DMS53 treated with DMSO at 0.1 percent for 48 hours (cell line): ENCODE data around the gene KIF23.

Source experiments
- DNase-seq: peaks from one replicate; lab custom pipeline; 2025; ENCODE audit not compliant: unreplicated experiment; lab: John Stamatoyannopoulos, UW

The KIF23 gene

DNA sequence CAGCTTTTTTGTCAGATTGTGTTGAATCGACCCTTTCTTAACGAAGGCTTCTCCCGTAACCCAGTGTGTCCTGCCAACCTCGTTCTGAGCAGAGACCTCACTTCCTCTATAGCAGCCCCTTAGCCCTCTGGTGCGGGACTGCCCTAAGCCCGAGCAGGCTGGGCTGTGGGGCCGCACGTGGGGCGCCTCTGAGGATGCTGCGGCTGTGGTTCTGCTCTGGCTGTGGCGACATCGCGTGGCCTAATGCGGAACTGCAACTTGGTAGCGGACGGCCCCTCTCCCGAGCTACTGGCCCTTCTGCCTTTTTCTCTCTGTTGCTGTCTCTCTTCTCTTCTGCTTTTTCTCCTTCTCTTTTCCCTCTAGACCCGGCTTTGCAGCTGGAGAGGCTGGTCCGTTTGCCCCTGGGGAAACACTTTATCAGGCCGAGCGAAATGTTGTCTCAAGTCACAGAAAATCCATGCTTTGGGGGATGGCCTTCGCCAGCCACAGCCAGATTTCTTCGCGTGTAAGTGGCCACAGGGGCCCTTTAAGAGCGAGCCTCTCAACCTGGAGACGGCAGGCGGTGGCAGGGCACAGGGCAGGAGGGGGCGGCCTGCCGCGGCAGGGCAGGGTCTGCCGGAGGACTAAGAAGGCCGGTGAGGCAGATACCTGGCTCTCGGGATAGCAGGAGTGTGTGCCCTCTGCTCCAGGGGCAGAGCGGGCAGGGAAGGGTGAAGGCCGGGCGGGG lies 19.4 kb upstream of the KIF23 start:
- peak; percentile 11 for DNase-seq

DNA sequence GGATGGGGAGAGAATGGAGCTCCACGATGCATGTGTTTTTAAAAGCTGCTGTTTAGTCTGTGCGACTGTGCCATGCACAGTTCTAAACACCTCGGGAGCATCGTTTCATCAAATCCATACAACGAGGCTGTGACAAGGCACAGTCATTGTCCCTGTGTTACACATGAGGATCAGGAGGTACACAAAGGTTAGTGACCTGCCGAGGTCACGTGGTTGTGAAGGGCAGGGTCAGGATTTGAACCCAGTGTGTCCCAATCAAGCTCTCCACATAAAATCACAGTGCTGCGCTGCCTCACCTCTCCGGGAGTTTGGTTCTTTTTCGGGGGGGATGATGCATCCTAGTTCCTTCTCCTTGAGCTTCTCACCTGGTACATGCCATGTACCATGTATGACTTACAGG lies 18.7 kb upstream of the KIF23 start:
- no peak for DNase-seq

DNA sequence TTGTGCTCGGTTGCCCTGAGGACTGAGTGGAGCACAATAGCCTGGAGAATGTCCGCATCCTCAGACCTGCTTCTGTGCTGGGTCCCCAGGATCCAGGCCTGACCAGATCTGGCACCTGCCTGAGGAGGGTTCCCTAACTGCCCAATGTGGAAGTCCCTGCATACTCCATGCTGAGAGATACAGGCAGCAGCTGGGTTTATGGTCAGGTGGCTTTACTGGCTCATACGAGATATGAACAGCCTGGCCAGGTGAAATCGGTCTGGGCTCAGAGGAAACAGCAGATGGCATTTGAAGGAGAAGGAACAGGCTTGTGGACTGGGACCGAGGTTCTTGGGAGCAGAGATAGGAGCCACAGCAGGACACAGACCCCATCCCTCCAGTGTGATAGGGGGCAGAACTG lies 18.2 kb upstream of the KIF23 start:
- DNase-seq = no peak

DNA sequence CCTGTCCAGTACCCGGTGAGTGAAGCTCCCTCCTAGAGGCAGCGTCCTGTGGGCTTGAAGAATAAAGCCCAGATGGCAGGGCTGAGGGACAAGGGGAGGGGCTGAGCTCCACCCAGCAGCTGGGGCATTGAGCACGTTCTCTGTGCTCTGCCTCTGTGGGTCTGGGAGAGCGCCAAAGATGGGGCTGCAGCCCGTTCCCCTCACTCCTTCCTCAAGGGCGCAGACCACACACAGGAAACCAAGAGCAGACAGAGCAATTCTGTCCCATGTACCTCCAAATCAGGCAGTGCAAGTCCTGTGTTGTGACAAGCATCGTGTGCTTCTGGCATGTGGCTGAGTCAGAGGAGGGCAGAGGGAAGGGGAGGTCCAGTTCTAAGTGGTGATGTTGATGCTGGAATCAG lies 15.7 kb upstream of the KIF23 start:
- no peak for DNase-seq

DNA sequence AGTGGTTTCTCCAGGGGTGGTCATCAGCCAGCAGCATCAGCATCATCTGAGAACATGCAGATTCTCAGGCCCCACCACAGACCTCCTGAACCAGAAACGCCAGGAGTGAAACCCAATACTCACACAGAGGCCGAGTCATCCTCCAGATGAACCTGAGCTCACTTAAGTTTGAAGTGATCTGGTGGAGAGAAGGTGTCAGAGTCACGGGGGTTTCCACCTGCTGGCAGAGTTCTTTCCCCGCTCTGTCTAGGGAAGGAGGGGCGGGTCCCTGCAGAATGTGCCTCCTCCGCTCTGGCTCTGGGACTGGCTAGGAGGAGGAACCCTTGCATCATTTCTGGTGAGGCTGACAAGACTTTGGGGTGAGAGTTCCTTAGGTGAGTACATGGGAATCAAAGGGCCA lies 13.3 kb upstream of the KIF23 start:
- no peak for DNase-seq

DNA sequence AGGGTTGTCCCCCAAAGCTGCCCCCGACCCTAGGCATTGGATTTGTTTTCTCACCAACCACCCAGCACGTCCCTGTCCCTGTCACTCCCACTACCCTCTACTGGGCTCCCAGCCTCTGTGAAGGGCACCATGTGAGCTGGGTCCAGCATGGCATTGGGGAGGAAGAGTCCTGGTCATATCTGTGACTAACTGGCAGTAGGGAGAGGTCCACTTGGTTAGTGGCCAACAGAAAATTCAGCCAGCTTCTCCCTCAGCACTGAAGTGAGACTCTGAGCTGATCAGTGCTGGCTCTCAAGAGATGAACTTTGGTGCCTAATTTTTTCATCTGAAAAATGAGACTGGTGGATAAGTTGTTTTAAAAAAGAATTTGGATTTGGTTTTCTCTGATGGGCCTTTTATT lies 11.3 kb upstream of the KIF23 start:
- no peak for DNase-seq

DNA sequence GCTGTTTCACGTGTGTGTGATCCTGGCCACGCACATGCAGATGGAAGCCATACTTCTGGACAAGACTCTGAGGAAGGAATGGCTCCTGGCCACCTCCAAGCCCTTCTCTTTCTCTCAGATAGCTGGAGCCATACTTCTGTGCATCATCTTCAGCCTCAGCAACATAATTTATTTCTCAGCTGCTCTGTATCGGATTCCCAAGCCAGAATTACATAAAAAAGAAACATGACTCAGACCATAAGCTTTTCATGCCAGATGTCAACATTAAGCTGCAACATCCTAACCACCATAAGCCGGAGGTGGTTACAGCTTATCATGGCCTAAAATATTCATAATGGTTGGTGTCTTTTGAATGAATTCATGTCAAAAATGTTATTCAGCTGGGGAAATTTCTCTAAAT lies 10.6 kb upstream of the KIF23 start:
- no peak for DNase-seq

DNA sequence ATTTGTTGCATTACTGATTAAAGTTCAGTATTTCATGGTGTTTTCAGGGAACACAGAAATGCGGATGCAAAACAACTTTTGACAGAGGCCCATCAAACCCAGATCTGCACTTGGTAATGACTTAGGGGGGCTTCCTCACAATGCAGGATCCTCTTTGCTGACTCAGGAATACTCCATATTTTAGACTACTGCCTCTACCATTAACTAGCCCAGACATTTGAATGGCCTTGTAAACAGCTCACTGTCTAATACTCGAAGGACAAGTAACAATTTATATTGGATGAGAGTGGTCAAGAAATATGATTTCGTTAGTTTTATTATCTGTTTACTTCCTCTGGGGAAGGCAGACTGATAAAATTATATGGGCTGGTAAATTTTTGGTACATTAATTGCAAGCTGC lies 9.0 kb upstream of the KIF23 start:
- DNase-seq = no peak

DNA sequence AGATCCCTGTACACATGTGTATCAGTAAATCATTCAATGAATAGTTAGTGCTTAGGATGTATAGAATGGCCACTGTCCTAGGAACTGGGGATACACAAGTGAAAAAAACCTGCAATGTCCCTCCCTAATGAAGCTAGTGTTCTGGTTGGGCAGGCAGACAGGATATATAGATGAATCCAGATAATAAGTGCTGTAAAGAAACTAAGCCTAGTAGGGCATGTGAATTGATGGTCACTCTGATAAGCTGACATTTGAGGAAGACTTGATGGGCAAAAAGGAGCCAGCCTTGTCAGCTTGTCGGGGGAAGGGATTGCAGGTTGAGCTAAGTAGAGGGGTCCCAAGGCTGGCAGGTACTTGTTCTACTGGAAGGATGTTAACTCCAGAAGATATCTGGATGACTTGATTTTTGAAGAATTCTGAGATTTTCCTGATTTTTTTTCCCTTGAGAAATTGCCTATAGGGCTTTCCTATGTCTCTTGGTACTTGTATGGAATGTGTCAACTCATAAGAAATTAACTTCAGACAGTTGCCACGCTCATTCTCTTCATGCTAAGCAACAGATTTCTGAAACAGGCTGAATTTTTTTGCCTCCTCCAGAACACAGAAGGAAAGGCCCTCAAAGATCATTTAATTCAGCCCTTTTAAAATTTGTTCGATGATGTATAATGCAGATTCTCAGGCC lies 6.3 kb upstream of the KIF23 start:
- no peak for DNase-seq

DNA sequence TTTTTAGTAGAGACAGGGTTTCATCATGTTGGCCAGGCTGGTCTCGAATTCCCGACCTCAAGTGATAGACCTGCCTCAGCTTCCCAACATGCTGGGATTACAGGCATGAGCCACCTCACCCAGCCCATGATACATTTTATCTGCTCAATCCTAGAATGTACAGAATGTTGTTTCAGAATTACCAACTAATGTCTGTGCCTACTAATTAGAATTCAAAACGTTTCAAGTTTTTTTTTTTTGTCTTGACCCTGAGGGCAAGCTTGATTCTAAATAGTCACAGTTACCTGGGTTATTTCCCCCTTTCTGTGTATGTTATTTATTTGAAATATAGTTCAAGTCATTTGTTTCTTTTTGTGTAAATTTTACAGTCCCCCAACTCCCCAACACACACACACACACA lies 5.3 kb upstream of the KIF23 start:
- no peak for DNase-seq

DNA sequence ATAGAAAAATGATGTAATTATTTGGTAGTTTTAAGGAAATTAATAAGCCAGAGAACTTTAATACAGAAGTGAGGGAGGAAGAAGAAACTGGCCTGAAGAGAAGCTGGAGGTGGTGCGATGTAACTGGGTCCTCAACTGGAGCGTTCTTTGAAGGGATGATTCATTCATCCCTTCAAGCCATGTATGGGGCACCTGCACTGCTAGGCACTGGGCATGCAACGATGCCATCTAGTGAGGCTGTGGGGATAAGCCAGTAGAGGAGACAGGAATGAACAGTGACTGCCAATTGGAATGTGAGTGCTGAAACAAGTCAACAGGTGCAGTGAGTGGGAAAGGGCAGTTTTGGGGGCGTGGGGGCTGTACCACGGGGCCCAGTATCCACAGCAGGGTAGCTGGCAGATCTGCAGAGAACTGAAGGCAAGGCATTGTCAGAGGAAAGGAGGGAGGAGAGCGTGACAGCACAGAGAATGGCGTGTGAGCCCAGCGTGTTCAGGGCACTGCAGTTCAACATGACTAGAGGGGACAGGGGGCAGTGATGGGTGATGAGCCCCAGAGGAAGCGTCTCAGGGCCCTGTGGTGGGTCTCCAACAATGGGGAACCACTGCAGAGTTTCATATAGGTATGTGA lies 3.8 kb upstream of the KIF23 start:
- DNase-seq = peak; percentile 26

DNA sequence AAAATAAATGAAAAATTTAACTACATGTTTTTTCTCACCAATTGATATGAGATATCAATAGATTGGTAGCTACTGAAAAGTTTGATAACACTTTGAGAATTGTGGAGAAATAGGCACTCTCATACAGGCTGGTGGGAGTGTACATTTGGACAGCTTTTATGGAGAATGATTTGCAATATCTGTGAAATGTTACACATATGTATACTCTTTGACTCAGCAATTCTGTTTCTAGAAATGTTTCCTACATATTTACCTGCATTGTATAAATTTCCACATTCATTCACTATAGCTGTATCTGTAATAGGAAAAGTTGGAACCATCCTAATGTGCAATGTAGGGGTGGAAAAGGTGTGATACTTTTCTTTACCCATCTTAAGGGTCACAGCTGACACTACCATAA lies 1.9 kb upstream of the KIF23 start:
- DNase-seq = no peak

DNA sequence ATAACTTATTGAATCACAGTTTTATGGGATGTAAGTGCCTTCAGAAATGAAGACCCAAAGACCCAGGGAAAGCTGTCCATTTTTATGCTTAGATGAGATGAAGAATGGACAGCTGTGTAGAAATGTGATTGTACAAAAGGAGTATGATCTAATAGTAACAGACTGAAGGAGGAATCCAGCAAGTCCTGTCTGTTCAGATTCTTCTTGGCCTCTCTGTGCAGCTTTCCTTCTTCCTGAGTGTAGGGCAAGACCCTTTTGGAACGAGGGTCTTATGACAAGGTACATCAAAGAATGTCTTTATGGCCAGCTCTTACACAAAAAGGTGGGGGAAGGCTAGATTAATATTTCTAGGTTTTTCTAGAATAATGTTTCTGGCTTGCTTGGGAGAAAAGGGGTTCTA lies 1.4 kb upstream of the KIF23 start:
- no peak for DNase-seq

DNA sequence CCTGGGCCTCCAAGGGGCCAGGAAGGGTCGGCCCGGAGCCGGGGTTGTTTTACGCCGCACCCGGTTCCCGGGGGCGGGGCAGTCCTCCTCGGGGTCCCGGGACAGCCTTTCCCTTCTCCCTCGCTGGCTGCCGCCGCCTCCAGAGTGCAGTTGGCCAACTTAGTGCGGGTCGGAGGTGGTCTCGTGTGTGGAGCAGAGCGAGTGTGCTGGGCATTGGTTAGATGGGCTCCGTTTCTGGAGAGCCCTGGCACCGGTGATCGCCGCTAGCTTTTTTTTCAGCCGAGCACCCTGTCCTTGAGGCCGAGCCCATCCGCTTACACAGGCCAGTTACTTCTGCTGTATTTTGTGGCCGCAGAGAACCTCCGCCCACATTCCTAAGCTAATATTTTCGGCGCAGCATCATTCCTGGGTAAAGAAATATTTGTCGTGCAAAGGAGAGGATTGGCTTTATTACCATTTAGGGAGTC lies 585 bp downstream of the KIF23 start:
- DNase-seq = no peak

DNA sequence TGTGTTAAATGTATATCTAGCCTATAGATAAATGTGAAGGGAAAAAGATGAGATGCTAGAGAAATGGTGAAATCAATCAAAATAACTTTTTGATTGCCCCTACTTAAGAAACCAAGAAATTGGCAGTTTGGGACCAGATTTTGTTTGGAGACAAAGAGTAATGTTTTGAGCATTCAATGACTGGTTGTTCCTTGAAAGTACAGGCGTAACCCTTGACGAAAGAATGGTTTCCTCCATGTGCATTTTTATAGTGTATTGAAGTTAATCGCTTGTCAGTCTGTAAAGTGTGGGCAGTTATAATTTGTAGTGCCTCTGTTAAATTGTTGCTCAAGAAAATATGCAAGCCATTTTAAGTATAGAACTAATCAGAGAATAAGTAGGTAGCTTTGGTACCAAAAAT lies 1.2 kb downstream of the KIF23 start:
- no peak for DNase-seq

DNA sequence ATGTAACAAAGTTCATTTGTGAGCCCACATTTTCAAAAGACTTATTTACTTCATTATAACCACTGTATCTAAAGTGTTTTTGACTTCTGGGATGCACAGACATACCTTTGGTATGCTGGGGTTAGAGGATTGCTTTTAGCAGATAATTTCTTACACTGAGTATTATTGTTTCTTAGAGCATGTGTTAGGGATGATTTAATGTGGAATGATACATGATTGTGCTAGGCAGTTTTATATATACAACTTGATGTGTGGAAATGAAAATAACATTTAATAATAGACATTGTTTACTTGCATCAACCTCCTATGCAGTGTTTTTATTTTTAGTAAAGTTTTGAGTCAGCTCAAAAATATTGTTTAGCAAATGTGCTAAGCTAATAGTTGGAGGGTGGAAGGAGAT lies 3.4 kb downstream of the KIF23 start:
- no peak for DNase-seq

DNA sequence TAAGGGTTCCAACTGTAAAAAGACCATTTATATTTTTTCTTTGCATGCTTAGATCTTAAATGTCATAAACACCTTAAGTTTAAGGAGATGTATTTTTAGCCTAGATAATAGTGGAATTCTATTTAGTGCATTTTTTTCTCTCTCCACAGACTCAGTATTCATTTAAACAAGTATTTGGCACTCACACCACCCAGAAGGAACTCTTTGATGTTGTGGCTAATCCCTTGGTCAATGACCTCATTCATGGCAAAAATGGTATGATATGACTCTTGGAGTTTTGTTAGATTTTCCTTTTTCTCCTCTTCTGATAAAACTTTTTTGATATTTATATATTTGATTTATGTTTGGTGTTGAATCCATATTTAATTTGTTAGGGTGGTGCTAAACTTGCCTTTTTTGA lies 7.3 kb downstream of the KIF23 start:
- DNase-seq = no peak

DNA sequence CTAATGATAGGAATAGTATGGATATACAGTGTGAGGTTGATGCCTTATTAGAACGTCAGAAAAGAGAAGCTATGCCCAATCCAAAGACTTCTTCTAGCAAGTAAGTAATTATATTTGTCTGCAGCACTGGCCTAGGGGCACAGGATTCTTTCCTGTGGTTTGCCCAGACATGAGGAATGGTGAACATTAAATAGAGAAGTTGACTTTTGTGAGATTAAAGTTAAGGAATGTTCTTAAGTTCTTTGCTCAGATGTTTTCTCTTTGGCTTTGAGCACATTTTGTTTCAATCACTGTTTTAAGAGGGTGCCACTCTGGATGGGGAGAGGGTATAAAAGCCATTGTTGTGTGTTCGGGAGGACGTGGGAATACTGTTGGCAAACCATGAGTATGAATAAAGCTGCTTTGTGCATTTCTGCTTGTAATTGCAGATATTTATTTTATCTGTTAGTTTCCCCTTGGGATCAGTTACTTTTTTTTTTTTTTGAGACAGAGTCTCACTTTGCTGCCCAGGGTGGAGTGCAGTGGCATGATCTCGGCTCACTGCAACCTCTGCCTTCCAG lies 8.3 kb downstream of the KIF23 start:
- DNase-seq = no peak

DNA sequence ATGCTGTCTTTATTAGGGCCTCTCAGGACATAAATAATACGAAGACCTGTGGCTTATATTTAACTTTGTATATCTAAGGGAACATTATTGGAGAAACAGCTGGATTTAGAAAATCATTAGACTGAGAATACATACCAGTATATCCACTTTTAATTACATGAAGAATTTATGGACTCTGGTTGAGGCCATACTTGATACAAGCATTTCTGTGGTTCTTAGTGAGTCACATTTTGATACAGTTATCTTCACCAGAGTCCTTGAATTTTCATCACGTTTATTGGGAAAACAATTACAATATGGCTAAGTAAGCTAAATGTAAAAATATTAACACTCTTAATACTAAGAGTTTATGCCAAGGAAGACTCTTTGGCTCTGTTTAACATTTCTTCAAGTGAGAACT lies 9.9 kb downstream of the KIF23 start:
- no peak for DNase-seq

DNA sequence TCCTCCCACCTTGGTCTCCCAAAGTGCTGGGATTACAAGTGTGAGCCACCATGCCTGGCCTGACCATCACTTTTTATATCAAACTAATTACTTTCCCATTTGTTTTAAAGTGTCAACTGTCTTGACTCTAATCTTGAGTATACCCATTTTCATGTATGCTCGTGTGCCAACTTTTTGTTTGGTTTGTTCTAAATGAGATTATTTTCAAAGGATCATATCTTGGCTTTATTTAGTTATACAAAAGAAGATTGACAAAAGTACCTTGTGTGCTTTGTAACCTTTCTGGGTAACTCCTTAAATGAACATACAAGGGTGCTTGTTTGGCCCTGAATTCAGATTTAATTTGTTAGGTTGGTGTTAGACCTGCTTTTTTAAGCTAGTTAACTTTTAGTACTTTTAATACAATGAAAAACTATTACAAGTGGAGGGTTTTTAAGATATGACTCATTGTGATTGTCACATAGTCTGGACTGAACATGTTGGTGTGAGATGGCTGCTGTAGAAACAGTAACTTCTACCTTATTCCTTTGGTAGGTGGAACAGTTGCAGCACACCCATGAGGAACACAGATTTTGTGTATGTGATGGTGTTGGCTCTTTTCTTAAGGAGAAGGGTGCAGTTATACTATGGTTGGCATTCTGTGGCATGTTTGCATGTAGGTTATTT lies 10.7 kb downstream of the KIF23 start:
- DNase-seq = no peak

DNA sequence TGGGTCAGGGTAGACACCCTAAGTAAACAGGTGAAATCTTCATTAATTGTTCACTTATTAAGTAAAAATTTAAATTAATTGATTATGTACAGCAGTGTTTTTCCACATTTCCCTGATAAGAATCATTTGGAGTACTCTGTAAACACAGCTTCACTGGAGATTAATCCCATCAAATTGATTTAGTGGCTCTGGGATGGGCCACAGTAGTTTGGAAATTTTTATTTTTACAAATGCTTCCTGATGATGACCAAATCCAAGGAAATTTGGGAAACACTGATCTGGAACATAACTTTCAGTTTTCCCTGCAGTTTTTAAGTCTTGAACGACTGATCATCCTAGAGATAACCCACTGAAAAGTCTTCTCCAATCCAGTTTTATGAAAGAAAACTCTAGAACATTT lies 19.7 kb downstream of the KIF23 start:
- no peak for DNase-seq

DNA sequence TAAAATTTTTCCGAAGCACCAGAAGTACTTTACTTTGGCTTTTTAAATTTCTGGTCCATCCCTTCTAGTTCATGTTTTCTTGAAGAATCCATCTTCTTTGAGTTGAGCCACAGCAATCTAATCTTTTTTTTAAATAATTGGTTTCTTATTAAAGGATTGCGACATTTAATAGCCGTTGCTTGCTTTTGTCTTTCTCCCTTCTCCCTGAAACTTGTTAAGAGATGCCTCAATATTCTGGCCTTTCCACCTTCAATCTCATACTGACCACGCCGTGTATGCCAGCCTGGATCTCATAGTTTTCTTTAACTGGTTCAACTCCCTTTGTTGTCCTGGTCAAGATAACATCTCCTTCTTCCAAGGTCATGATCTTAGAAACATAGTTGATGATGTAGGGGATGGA lies 20.1 kb downstream of the KIF23 start:
- DNase-seq = no peak
